Erythroblast (primary cell): ENCODE measurements around the gene ARHGAP44.

Source experiments
- GATA1 ChIP-seq: IDR thresholded peaks from 2 replicates; pipeline ENCODE4 v1.6.1; 2011; ENCODE audit warnings: low read depth, mild to moderate bottlenecking, control low read depth, low read length, moderate library complexity
- POLR2A ChIP-seq: IDR thresholded peaks from 2 replicates; pipeline ENCODE4 v1.6.1; 2011; ENCODE audit warnings: mild to moderate bottlenecking, low read length

DNA sequence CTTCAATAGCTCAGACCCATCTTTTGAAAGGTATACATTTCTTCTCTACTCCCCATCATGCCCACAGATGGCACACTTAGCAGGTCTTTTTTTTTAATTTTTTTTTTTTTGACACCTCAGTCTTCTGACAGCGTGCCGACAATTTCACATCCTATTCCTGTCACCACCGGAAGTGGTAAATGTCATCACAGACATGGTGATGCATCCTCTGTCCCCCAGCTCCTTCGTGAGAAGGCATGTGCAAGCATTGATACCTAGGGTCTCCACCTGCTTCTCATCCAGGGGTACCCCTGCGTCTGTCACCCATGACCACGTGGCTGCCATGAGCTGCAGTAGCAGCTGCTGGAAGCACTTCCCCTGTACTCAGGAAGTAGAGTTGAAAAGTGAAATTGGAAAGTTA is 192.9 kb downstream of the ARHGAP44 start:
- TF ChIP-seq POLR2A = no peak
- TF ChIP-seq GATA1 = no peak
